CD4-positive, alpha-beta T cell treated with Interleukin-6 for 4 hours (primary cell): Measurements from ENCODE around the gene MAST4.

ENCODE experiments used
- DNase-seq: peaks from one replicate; pipeline ENCODE4 v3.0.0-alpha.2; 2020; ENCODE audit warnings: mixed read lengths

Gene MAST4

DNA sequence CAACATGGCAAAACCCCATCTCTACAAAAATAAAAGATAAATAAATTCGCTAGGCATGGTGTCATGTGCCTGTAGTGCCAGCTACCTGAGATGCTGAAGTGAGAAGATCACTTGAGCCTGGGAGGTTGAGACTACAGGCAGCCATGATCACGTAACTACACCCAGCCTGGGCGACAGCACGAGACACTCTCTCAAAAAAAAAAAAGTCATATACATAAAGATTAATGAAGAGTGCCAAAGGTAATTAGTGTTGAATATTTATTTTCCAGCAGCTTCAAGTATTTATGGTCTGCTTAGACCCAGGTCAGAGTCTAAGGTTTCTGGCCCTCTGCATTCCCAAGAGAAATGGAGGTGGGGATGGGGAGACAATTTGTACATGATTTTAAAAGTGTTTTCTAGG, 432.7 kb downstream of the MAST4 start:
- no peak for DNase-seq

DNA sequence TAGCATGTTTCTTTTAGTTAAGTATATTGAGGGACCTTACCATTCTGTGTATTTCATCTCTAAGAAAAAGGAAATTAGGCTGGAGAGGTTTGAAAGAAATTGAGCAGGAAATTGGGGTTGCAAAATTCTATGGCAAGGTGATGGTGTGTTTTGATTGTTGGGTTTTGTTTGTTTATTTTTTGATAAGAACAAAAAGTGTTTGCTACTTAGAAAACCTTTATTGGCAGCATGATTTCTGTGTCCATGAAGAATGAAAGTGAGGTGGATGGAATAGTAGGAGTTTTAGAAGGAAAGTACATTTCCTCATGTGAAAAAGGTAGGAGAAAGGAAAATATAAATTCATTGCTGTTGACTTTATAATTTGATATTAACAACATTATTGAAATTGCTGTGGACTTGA, 433.3 kb downstream of the MAST4 start:
- DNase-seq, result no peak

DNA sequence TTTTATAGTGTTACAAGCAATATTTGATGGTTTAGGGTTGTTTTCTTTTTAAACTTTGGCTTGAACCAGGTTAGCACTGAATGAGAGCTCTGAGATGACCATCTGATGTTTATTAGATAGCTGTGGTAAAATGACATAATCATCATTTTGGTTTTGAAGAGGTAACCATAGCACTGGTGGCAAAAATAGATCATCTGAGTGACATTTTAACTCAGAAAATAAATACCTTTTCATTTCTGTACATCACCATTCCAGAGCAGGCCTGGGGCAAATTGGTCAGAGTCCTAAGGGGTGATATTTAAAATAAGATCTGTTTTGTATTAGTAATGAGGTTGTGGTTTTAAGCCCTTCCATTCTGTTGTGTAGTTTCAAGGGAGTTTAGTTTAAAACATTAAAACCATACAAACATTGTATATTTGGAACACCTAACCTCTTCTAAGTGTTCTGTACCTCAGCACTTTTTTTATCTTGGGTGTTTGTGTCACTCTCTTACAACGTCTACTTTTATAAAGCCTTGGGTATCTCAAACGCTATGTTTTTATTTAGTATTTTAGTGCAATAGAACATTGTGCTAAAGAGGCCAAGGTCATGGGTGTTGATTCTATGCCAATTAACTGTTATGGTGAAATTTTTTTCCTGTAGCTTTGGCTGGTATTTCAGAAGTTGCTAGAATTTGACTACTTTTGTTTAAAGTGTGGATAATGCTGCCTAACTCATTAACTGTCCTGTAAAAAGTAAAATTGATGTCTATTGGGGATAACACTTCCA, 434.3 kb downstream of the MAST4 start:
- DNase-seq, result no peak

DNA sequence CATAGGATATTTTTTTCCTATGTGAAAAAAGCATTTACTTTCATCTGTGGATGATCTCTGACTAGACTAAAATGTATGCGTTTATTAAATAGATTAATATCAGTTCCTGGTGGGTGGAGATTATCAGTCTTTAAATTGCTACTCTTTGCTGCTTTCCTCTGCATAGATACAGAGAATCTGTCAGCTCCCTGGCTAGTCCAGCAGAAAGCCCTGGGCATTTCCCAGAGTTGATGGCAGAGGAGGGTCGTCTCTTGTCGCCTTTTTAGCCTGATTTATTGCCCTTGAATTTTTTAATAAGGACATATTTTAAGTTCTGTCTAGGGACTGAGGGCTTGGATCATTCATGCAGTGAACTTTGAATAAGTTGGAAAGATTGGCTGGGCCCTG, 434.9 kb downstream of the MAST4 start:
- no peak for DNase-seq

DNA sequence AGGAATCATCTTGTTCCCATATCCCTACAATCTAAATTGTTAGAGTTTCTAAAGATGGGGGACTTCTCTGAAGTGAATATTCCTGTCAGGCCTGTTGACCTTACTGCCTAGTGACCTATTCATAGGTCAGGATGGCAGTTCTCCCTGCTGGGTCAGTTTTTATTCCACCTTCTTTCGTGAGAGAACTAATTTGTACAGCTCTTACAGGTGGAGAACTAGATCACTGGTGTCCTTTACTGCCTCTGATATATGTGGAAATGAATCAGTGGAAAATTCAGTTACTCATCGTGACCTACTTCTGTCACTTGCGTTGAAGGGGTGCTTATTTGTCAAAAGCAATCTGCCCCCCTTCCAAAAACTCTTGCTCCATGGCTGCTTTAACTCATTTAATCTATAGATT, 435.5 kb downstream of the MAST4 start:
- no peak for DNase-seq

DNA sequence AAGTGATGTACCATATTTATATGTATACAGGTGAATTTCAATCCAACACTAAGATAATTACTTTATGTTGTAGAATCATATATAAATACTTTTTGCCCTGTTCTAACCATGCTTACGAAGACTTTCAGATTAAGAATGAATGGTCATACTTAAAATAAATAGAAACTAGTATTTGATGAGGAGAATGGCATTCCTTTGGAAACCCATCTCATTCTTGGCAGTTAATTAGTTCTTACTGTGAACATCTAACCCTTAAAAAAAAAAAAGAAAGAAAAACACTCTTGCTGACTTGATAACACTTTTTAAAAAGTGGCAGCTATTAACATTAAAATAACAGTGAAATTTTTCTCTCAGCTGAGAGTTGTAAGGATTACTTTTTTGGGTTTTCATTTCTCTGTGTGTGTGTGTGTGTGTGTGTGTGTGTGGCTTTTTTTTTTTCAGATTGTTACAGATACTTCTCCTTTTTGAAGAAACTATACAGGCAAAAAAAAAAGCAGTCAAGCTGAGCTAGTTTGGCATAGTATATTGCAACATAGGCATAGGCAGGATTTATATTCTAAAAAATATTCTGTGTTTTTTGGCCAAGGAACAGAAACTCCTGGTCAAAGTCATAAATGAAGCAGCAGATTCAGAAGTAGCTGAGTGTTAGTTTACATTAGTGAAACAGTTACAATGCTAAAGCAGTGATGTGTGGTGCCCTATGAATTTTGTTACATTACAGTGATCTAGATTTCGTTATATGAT, 436.9 kb downstream of the MAST4 start:
- DNase-seq, result no peak

DNA sequence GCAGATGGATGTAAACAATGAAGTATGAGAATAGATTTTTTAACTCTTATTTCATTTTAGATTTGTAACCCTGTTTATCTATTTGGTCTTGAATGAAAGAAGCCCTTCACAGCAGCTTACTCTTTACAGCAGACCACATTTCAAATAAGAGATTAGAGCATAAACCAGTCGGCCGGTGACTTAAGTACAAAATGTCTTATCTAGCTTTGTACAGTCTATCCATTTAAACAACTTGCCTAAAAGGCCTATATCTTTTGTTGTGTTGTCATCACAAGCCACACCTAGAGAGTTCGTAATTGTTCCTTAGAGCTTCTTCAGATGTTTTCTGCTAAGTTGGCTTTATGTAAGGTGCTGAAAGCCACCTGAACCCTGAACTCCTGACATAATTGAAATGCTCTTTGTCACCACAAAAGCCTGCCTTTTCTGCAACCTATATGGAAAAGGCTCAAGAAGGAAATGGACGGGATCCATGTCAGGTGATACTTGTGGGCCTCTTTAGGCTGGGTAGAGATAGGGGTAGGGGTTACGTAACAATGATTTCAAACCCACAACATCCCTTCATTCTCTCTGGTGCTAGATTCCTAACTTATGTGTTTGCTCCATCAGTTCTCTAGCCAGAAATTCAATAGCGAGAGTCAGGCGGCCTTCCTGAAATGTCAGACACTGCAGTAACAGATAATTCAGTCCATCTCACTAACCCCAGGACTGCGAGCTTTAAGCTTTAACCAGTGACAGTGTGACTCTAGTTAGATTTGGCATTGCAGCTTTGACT, 437.9 kb downstream of the MAST4 start:
- no peak for DNase-seq

DNA sequence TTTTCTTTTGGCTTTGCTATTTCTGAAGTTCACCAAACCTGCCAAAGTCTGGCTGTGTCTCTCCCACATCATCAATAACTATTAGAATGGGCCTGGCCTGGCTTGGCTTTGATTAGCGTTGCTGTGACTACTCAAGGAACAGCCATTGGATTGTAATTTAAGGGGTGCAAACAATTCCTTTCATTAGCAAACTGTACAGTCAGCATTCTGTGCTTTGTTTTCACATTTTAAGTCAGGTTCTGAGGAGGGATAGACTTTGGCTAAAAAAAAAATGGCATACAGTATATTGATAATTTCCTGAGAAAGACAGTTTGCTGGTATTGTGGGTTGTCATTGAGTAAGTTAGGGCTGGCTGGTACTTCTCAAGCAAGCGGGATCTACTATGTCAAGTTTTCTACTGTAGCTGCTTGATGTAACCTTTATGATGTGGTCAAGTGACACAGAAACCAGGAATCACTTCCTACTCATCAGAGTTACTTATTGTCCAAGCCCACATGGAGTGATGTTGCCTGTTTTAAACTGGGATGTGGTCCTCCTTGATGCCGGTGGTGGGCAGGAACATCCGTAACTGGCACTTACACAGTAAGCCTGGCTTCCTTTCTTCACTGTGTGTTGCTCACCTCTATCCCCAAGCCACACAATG, 439.0 kb downstream of the MAST4 start:
- DNase-seq, result no peak

DNA sequence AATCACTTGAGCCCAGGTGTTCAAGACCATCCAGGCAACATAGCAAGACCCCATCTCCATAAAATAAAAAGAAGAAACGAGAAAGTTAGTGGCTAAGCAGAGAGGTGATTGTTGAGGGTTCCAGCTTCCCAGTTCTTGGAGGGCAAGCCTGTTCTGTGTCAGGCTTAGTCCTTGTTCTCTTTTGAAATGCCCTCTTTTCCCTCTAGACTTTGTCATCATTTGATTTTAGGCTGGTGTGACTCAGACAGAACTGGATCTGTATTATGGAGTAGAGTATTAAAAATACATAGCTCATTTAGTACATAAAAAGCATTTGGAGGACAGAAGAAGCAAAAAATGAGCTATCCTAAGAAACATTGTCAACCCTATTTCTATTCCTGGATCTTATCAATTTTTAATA, 441.0 kb downstream of the MAST4 start:
- no peak for DNase-seq

DNA sequence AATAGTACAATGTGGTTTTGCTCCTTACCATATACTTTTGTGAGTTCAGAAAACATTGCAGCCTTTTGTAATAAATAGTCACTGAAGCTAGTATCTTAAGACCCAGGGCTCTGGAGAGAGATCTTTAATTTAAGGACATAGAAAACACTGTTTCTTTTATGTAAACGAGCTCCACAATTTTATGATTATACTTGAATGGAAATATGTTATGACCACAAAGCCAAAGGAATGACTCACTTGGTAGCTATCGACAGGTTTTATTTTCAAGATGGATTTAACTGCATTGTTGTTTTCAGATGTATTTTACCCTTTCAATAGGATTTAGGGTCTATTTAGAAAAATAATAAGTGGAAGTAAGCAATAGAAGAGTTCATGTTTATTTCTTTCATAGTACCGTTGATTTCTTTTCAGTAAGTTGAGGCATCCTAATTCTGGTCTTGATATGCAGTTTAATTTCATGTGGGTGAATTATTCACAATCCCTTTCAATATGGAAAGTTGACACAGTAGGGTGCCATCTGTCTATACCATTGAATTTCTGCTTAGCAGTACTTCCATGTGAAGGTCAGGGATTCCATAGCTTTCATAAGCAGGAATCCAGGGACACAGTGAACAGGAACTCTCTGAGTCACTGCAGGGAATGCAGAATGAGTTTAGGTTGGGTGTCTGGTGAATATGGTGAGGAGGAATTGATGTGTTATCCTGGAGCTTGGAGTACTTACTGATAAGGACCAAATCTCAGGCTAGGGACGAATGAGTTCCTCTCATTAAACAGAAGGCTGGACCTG, 442.8 kb downstream of the MAST4 start:
- DNase-seq, result no peak

DNA sequence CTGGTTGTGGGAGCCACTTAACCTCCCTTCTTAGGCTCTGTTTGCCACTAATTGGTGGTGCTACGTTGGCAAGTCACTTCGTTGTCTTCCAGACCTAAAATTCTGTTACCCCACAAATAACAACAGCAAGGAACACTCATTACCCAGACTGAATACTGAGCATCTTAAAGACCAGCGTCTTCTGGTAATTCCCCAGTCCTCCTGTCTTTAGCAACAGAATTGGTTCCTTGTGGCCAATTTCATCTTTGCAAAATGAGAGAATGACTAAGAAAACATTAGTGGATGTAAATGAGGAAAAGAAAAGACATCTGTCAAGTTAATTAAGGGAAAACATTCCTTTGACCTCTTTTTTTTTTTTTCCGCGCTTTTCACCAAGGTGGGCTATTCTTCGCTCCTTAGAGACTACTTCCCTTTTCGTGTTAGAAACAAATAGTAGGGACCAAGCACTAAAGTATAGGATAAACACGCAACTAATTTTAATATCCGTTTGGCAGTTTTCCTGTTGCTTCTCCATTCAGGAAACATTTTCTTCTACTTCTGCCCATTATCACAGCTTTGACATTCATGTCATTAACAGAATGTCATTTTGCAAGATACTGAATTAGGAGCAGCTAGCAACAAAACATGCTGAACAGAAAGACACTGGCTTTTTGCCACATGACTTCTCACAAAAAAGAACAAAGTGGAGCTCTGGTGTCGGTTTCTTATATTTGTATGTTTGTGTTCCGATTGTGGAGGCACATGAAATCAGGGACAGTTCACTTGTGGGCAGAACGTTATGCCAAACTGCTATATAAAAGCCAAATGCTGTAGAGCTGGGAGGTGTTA, 446.2 kb downstream of the MAST4 start:
- no peak for DNase-seq

DNA sequence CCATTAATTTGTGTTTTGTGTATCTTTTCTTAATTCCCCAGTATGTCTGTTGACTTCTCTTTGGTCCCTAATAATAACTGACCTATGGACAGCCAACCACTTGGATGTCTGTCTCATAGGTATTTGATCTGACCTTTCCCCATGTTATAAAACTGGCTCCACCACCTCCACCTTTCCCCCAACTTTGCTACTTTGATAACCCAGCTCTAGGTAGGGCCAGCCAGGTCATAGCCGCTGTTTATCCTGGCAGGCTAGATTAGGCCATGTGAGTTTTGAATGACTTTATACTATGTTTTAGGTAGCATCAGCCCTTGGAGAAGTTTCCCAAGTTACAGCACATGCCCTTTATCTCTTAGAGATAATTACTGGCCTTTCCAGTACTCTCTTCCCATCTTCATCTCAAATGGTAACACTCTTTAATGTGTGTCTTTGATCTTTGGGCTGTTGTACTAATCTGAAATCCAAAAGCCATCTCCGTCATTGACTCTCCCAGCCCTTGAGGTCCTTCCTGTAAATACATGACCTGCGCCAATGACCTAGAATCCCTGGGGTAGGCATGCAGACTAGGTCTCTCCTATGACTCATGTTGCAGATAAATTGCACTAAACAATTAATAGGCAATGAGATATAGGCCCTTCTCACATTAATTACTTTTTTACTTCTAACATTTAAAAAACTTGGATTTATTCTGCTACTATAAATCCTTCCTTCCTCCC, 447.8 kb downstream of the MAST4 start:
- DNase-seq, result no peak

DNA sequence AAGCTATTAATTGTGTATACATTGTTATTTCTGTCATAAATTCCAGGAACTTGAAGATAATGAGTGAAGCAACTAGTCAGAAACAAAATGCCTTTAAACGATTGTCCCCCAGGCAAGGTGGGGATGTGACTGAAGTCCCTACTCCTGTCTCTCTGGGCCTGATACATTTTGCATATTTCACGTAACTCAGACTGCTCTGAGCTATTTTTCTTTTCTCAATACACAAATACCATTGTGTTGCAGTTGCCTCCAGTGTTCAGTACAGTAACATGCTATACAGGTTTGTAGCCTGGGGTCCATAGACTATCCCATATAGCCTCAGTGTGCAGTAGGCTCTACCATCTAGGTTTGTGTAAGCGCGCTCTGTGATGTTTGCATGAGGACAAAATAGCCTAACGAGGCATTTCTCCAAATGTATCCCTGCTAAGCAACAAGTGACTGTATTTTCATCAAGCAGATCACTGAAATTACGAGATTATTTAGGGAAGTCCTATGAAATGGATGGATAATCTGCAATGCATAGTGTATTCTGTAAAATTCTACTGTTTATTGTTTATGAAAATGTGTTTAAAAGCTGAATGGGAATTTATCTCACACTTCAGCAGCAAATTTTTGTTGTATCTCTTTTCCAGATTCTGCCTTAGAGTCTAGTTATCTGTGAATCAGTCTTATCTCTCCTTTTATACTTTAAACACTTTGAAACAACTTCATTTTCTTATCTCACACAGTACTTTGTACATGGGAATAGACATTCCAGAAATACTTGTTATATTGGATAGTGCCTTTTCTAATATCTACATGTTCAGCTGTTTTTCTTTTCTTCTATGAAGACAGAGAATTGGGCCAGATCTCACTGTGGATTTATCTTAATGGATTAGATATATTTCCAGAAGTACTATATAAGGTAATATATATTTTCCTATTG, 449.9 kb downstream of the MAST4 start:
- no peak for DNase-seq

DNA sequence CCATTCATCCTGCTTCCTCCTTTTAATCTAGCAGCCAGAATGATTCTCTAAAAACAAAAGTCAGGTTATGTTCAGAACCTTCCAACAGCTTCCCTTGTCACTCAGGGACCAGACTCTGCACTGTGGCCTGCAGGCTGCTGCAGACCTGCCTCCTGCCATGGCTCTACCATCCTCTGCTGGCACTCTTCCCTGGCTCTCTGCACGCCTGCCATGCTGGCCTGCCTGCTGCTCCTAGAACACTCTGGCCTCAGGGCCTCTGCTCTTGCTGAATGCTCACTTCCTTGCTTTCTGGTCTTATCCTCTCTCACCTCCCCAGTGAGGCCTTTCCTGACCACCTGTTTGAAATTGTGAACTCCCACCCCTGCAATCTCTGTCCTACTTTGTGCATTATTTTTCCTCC, 451.0 kb downstream of the MAST4 start:
- DNase-seq, result no peak

DNA sequence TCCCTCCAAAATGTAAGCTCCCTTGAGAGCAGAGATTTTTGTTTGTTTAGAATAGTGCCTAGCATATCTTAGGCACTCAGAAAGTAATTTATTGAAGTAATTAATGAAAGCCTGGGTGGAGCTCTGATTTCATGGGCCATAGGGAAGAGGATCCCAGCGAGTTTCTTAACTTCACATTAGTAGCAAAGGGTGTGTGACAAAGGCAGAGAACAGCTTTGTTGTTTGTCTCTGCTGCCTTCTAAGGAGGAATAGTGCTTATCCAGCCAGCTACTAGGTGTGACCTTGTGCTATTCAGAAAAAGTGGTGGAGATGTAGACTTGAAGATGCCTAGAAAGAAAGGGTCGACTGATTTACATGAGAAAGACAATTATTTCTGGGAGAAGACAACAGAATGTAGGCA, 451.4 kb downstream of the MAST4 start:
- no peak for DNase-seq

DNA sequence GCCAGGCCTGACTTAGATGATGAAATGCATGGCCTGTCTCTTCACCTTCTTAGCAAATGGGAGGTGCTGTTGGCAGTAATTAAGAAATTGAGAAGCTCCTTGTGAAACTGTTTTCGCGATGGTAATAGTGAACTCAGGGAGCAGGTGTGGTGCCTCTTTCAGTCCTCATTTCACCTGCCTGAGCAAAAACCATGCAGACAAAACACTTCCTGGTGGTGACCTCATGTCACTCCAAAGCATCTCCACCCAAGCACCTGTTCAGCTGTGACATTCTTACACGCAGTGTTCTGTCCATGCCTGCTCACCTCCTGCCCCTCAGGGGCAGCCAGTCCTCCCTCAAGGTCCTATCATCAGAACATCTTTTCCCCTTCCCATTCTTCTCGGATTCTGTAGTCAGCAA, 453.9 kb downstream of the MAST4 start:
- DNase-seq, result no peak

DNA sequence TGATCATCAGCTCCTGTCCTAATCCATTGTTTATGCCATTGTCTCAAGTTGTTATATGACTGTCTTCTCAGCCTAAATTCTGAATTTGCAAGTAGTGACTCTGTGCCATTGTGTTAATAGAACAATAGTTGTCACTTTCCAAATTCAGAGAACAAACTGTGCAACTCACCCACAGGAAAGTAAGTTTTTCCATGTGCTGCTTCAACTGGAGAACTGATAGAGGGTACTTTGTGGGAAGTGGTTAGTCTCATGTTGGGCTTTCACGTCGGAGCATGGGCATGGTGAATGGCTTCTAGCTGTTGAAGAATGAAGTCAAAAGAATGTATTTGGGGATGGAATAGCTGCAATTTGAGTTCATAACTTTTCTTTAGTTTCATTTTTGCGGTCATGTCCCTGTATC, 454.4 kb downstream of the MAST4 start:
- DNase-seq, result no peak

DNA sequence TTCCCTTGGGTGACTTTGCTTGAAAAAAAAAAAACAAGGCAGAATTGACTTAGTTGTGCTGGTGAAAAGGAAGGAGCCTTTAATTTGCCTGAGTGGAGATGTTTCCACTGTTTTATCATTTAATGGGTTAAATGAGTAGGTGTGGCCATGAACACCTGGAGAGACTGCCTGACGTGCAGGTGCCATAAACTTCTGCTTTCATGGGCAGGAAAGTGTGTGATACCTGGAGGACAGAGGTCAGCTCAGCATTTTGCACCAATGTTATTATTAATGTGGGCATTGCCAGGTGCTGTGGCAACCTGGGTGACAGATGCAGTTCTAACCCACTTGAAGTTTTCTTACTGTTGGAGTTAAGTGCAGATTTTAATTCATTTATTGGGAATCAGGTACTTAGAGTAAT, 455.0 kb downstream of the MAST4 start:
- no peak for DNase-seq

DNA sequence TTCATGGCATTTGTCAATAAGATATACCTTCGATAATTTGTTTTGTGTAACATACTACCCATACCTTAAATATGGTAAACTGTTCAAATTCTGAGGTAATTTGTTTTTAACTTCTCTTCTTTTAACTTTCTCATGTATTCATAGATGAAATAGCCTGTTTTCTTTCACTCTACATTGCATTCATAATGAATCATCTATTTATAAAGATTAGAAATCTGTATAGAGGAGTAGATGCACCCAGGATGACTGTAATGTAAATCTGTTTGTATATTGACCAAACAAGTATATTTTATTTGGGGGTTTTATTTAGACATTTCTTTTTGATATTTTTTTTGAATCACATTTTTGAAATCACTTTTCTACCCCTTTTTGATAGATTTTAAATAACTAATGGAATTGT, 455.8 kb downstream of the MAST4 start:
- DNase-seq, result no peak

DNA sequence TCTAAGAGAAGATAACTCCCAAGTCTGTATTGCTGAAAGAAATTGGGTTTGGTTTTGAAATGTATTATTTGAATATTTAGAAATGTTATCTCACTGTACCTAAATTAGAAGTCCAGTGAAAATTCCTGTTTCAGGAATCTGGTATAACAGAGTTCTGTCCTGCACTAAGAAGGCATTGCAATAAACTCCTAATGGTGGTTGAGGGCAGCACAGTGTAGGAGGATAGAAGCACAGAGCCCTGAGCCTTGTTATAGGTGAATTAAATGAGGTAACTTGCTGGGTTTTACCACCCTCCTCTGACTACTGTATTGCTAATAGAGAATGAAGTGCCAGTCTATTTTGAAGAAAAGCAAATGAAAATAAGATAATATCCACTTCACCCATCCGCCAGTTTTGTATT, 457.0 kb downstream of the MAST4 start:
- no peak for DNase-seq
